GM10266 (cell line): ENCODE data around the gene PRELP.

Source experiments
- DNase-seq: peaks from one replicate; pipeline ENCODE4 v3.0.0; 2012; ENCODE audit errors: extremely low spot score
- TF ChIP-seq, protein P1 (sequence below): IDR thresholded peaks from 2 replicates; pipeline ENCODE4 v1.5.1; 2012; ENCODE audit warnings: mild to moderate bottlenecking, low read depth; ENCODE audit not compliant: control insufficient read depth, insufficient read depth; ENCODE audit errors: missing control alignments

The PRELP gene

DNA sequence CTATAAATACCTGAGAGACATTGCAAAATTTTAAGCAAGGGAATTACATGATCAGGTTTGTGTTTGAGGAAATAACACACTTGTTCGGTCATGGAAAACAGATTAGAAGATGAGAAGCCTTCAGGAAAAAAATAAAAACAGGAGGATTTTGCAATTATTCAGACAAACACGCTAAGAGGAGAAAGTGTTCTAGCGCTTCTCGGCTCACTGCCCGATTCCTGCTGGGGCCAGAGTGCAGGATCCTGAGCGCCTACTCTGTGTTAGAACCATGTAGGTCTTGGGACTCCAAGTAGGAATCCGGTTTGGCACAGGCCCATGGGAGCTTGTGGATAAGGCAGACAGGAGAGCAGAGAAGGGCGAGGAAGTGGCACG, 8.1 kb upstream of the PRELP start:
- TF ChIP-seq, protein P1, sequence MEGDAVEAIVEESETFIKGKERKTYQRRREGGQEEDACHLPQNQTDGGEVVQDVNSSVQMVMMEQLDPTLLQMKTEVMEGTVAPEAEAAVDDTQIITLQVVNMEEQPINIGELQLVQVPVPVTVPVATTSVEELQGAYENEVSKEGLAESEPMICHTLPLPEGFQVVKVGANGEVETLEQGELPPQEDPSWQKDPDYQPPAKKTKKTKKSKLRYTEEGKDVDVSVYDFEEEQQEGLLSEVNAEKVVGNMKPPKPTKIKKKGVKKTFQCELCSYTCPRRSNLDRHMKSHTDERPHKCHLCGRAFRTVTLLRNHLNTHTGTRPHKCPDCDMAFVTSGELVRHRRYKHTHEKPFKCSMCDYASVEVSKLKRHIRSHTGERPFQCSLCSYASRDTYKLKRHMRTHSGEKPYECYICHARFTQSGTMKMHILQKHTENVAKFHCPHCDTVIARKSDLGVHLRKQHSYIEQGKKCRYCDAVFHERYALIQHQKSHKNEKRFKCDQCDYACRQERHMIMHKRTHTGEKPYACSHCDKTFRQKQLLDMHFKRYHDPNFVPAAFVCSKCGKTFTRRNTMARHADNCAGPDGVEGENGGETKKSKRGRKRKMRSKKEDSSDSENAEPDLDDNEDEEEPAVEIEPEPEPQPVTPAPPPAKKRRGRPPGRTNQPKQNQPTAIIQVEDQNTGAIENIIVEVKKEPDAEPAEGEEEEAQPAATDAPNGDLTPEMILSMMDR = no peak
- DNase-seq = no peak

- TF ChIP-seq, protein P1 = no peak
- no peak for DNase-seq
Measured at GRCh38 chr1:203468326-203468725, 7.3 kb upstream of the PRELP start.

DNA sequence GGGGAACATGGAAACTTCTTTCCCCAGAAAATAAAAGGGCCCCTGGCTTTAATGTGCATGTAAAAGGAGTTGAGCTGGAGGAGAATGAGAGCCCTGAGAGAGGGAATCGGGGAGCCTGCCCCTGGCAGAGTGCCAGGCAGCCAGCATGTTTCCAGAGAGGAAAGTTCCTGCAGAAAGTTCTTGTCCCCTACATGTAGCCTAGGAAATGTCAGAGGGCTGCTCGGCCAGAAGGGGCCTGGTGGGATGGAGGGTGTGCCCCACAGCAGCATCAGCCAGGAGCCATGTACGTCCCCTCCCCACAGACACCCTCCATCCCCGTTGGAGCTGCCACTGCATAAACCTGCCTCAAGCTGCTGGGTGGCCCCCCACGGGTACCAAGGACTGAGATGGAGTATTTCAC, 5.4 kb upstream of the PRELP start:
- DNase-seq = no peak
- TF ChIP-seq, protein P1 = no peak

GRCh38 chr1:203471841-203472240, 3.8 kb upstream of the PRELP start:
- no peak for DNase-seq
- TF ChIP-seq, protein P1 = no peak

DNA sequence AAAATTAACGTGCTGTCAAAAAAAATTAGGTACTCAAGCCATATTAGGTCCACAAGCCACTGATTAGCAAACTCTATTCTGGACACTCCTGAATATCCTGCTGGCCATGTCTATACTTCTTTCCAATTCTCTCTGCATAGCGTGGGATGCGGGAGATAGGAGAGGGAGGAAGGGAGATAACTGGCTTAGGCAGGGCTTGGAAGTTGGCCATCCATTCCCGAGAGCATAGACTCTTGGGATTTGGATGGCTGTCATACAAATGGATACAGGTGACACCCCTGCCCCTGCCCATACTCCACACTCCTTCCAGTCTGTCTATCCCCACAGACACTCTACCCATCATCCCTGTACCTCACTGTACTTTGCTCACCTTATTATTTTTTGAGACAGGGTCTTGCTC, 2.3 kb upstream of the PRELP start:
- DNase-seq = no peak
- TF ChIP-seq, protein P1 = no peak

DNA sequence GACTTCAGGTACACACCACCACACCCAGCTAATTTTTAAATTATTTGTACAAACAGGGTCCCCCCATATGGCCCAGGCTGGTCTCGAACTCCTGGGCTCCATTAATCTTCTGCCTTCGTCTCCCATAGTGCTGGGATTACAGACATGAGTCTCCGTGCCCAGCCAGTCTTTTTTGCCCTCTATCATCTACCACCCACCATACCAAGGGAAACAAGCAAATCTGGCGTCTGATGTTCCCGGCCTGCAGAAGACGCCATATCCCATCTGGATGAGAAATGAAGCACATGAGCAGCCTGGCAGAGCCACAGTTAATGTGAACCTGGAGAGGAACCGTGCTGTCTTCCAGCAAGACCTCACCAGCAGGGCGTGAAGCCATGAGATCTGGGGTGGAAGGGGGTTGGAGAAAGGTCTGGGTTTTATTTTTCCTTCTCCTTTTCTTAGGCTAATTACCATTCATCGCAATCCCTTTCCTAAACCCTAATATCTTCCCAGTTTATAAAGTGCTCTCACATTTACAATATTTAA, 1.8 kb upstream of the PRELP start:
- TF ChIP-seq, protein P1 = no peak
- DNase-seq = no peak

DNA sequence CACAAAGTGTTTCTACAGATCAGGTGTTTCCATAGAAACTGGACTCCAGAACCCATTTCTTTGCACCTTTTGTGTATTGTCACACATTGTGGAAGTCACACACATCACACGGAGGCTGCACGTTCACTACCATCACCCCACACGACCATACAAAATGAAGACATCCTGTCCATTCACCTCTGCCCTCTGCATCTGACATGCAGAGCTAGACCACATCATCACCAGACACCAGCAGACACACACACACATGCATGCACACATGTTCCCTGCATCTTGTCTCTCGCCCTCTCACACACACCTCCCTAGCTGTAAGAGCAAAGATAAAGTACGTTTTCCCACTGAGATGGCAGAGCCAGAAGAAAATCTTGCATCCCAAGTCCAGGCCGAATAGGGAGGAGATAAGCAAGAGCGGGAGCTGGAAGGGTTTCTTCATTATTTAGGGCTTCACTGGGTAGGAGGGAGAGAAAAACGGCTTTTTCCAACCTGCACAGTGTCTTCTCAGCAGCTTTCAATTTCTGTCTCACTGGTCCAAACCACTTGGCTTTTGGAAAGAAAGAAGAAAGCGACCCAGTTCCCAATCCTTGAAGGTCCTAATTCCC, 709 bp downstream of the PRELP start:
- TF ChIP-seq, protein P1 = no peak
- no peak for DNase-seq
